ENCODE data around the gene PITPNM3. TPM values are rescaled to one million over a fixed set of nuclear protein-coding genes. Genes with fewer than 3 reads are reported as not detected.

PITPNM3 gene
- total RNA-seq, 1 donor from 2014 or later, result 2.2 TPM

DNA sequence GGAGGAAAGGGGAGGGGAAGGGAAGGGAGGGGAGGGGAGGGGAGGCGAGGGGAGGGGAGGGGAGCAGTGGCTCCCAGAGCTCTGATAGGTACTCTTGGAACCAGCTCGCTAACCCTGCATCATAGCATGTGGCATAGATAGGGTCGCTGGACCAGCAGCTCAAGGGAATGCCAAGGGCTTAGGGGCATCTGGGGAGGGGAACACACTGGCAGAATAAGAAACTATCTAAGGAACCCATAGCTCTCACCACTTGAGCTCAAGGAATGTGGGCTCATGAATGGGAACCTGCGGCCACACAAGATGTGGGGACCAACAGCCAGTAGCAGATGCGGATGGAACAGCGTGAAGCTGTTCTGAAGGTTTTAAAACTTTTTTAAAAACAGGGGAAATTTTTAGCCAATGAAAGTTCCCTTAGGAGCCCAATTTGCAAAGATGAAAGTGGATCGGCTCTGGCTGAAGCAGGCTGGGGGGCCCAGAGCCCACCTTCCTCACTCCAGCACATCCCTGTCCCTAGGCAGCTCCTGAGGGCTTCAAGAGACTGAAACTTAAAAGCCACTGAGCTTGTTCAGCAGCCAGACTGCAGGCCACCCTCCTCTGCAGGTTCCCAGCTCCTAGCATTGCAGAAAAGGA is 65.2 kb downstream of the PITPNM3 start:
- peaks cover 6% of the 10 kb centered on the region for H3K27me3 ChIP-seq (ENCODE audit: control insufficient read depth, insufficient read depth, low read length)
- no peak for DNase-seq (ENCODE audit: low read depth)
- TF ChIP-seq, protein P1, sequence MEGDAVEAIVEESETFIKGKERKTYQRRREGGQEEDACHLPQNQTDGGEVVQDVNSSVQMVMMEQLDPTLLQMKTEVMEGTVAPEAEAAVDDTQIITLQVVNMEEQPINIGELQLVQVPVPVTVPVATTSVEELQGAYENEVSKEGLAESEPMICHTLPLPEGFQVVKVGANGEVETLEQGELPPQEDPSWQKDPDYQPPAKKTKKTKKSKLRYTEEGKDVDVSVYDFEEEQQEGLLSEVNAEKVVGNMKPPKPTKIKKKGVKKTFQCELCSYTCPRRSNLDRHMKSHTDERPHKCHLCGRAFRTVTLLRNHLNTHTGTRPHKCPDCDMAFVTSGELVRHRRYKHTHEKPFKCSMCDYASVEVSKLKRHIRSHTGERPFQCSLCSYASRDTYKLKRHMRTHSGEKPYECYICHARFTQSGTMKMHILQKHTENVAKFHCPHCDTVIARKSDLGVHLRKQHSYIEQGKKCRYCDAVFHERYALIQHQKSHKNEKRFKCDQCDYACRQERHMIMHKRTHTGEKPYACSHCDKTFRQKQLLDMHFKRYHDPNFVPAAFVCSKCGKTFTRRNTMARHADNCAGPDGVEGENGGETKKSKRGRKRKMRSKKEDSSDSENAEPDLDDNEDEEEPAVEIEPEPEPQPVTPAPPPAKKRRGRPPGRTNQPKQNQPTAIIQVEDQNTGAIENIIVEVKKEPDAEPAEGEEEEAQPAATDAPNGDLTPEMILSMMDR (IDR thresholded peaks at IDR 0.05; ENCODE audit: insufficient read depth, low read length, poor library complexity, severe bottlenecking), result no peak
- H3K4me3 ChIP-seq (ENCODE audit: low read depth, low read length), result no peak overlapping the region
- H3K36me3 ChIP-seq (ENCODE audit: control insufficient read depth, insufficient read depth, low read length), result no peaks in the 10 kb centered on the region

DNA sequence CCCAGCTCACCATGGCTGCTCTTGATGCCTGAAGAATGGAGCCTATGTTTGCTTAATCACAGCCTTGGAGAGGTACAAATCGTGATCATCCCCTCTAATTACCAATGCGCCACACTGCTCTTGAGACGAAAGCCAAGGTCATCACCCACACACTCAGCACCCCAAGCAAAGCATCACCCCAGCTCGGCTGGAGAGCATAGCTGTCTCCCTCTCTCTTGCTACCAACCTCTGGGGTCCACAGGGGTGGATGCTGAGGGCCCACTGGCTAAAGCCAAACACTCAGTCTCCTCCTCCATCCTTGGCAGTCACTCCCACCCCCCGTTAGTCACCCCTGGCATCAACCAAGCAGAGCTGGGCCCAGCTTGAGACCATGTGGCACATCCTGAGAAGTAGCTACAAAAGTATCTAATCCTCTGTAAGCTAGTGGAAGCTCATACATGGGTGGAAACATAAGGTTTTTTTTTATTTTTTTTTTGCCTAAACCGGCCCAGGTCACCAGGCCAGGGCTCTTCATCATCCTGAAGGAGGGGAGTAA is 67.3 kb downstream of the PITPNM3 start:
- Histone ChIP-seq H3K27me3 (ENCODE audit: control insufficient read depth, insufficient read depth, low read length) (no peaks in the 10 kb centered on the region), H3K36me3 (ENCODE audit: control insufficient read depth, insufficient read depth, low read length) (no peaks in the 10 kb centered on the region), H3K4me3 (ENCODE audit: low read depth, low read length) (no peak overlapping the region)
- TF ChIP-seq, protein P1 (IDR thresholded peaks at IDR 0.05; ENCODE audit: insufficient read depth, low read length, poor library complexity, severe bottlenecking), result no peak
- DNase-seq (ENCODE audit: low read depth), result no peak

DNA sequence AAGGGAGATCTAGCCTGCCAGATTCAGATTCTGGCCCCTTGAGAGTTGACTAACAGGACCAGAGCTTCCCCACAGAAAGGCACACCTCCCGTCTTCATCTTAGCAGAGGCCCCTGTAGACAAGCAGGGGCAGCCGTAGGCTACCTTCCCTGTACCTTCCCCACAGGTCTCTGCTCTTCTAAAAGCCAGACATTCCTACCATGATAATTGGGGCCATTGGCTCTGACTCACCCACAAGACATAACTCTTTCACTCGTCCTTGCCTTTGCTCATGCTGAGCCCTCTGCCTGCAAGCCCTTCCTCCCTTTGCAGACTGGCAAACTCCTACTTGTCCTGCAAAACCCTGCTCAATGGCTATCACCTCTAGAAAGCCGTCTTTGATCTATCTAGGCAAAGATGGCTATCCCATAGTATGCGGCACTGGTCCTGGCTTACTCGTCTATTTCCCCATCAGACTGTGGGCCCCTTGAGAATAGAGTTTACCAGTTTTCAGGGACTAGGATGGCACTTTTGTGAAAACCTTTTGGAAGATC is 68.3 kb downstream of the PITPNM3 start:
- no peak for DNase-seq (ENCODE audit: low read depth)
- no peaks in the 10 kb centered on the region for H3K36me3 ChIP-seq (ENCODE audit: control insufficient read depth, insufficient read depth, low read length)
- H3K27me3 ChIP-seq (ENCODE audit: control insufficient read depth, insufficient read depth, low read length), result no peaks in the 10 kb centered on the region
- TF ChIP-seq, protein P1 (IDR thresholded peaks at IDR 0.05; ENCODE audit: insufficient read depth, low read length, poor library complexity, severe bottlenecking), result no peak
- H3K4me3 ChIP-seq (ENCODE audit: low read depth, low read length), result no peak overlapping the region

DNA sequence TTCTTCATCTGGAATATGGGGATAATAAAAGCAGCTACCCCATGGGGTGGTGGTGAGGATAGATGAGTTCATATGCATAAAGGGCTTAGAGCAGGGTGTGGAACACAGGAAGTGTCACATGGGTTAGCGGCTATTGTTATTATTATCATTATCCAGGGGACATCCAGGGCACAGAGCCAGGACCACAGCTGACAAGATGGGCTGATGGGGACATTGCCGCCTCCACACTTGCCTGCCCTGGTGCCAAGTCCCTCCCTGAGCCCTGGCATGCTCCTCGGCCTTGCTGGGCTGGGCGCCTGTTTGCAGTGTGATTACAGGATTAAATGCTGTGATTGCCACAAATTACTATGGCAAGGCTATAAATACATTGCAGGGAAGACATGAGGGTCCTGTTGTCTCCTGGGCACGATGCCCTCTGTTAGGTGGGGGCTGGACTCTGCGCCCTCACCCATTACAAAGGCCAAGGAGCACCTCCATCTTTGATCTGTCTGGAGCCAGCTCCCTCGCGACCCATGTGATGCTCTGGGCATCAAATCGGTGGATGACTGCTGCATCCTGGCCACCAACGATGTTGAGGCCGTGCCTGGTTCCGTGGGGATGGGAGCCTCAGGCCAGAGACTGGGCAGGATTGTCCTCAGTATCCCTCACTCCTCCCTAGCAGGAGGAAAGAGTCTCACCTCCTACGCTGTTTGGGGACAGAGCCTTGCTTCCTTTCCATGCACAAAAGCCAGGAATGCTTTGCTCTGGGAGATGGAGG is 68.9 kb downstream of the PITPNM3 start:
- DNase-seq (ENCODE audit: low read depth), result no peak
- Histone ChIP-seq H3K36me3 (ENCODE audit: control insufficient read depth, insufficient read depth, low read length) (no peaks in the 10 kb centered on the region), H3K4me3 (ENCODE audit: low read depth, low read length) (no peak overlapping the region), H3K27me3 (ENCODE audit: control insufficient read depth, insufficient read depth, low read length) (no peaks in the 10 kb centered on the region)
- TF ChIP-seq, protein P1 (IDR thresholded peaks at IDR 0.05; ENCODE audit: insufficient read depth, low read length, poor library complexity, severe bottlenecking), result no peak

DNA sequence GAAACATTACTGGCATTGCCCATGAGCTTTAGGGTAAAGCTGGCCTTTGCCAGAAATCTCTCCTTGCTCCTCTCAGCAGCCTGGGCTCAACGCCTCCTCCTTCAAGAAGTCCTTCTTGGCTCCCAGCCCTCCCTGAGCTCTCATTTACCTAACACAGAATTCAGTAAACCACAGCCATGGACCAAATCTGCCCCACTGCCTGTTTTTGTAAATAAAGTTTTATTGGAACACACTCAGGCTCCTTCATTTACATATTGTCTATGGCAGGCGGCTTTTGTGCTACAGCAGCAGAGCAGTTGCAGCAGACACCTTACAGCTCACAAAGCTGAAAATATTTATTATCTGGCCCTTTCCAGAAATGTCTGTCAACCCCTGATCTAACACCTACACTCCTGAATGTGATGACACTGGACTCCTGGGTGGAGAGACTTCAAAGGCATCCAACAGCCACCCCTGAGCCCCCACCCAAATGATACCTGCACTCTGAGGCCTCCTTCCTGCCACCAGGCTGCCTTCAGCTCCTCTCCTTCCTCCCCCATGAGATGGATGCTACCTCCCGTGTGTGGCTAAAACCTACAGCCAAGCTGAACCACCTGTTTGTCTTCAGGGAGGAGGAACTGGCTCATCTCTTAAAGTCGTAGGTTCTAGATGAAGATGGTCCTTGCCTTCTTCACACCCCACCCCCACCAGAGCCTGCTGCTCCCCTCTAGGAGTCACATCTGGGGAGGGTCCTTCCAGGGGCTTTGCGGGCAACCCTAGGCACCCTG is 70.5 kb downstream of the PITPNM3 start:
- no peak overlapping the region for H3K4me3 ChIP-seq (ENCODE audit: low read depth, low read length)
- TF ChIP-seq, protein P1 (IDR thresholded peaks at IDR 0.05; ENCODE audit: insufficient read depth, low read length, poor library complexity, severe bottlenecking), result no peak
- peaks cover under 1% of the 10 kb centered on the region for H3K27me3 ChIP-seq (ENCODE audit: control insufficient read depth, insufficient read depth, low read length)
- no peaks in the 10 kb centered on the region for H3K36me3 ChIP-seq (ENCODE audit: control insufficient read depth, insufficient read depth, low read length)
- DNase-seq (ENCODE audit: low read depth), result no peak
